NB4 (cell line): ENCODE data around the gene INPP4A.

Source experiments
- DNase-seq: peaks from one replicate; pipeline ENCODE4 v3.0.0; 2010; ENCODE audit warnings: low read depth
- H3K4me3 ChIP-seq: one replicate; pipeline ENCODE4 v1.5.1; 2011; ENCODE audit warnings: mild to moderate bottlenecking, low read depth, low read length, moderate library complexity
- CTCF ChIP-seq: IDR thresholded peaks from one replicate; pipeline ENCODE4 v1.5.1; 2012; ENCODE audit warnings: low read depth, low read length
- MAX ChIP-seq: IDR thresholded peaks from 2 replicates; pipeline ENCODE4 v1.6.1; 2011; ENCODE audit warnings: low read depth, low read length
- MYC ChIP-seq: IDR thresholded peaks from 2 replicates; pipeline ENCODE4 v1.6.1; 2011; ENCODE audit warnings: low read depth, low read length
- POLR2A ChIP-seq: IDR thresholded peaks from 2 replicates; pipeline ENCODE4 v1.6.1; 2011; ENCODE audit warnings: mild to moderate bottlenecking; ENCODE audit not compliant: insufficient read length; ENCODE audit errors: extremely low read depth

Gene INPP4A

GRCh38 chr2:98510322-98510662, 65.6 kb downstream of the INPP4A start:
- H3K4me3 ChIP-seq, result no peak overlapping the region
- DNase-seq, result no peak
- no peak for TF ChIP-seq CTCF
- TF ChIP-seq MAX, result no peak
- no peak for TF ChIP-seq POLR2A
- TF ChIP-seq MYC, result no peak

GRCh38 chr2:98511981-98512380, 67.3 kb downstream of the INPP4A start:
- no peak overlapping the region for H3K4me3 ChIP-seq
- TF ChIP-seq POLR2A (no peak), CTCF (no peak), MAX (no peak), MYC (no peak)

GRCh38 chr2:98512699-98513098, 68.0 kb downstream of the INPP4A start:
- H3K4me3 ChIP-seq, result no peak overlapping the region
- no peak for DNase-seq
- TF ChIP-seq CTCF (no peak), MAX (no peak)

More at GRCh38 chr2:98511981-98512380, 67.3 kb downstream of the INPP4A start:
- DNase-seq, result no peak

- no peak overlapping the region for H3K4me3 ChIP-seq
- TF ChIP-seq CTCF, result no peak
- TF ChIP-seq MAX, result no peak
- no peak for TF ChIP-seq MYC
- TF ChIP-seq POLR2A, result no peak
Observed at GRCh38 chr2:98514096-98514639, 69.5 kb downstream of the INPP4A start.

GRCh38 chr2:98514879-98515249, 70.2 kb downstream of the INPP4A start:
- TF ChIP-seq CTCF (no peak), POLR2A (no peak), MYC (no peak), MAX (no peak)
- no peak for DNase-seq
- no peak overlapping the region for H3K4me3 ChIP-seq

More at GRCh38 chr2:98514096-98514639, 69.5 kb downstream of the INPP4A start:
- DNase-seq, result no peak
